ENCODE data around the gene KLK14. TPM values are rescaled to one million over a fixed set of nuclear protein-coding genes. Genes with fewer than 3 reads are reported as not detected.

Gene KLK14
- total RNA-seq, 1 donor from 2014 or later, result 0.23 TPM

- DNase-seq (ENCODE audit: low read depth), result no peak
- H3K4me3 ChIP-seq (ENCODE audit: insufficient read depth, low read depth, low read length), result no peak overlapping the region
- no peaks in the 10 kb centered on the region for H3K36me3 ChIP-seq (ENCODE audit: insufficient read depth, low read length)
- no peak for FAIRE-seq
- H3K4me1 ChIP-seq (ENCODE audit: insufficient read depth, low read length), result no peaks in the 10 kb centered on the region
- H3K9me3 ChIP-seq (ENCODE audit: insufficient read depth, low read depth, low read length), result no peaks in the 10 kb centered on the region
- no peaks in the 10 kb centered on the region for H3K27me3 ChIP-seq (ENCODE audit: insufficient read depth, low read length)
- no peak overlapping the region for H3K27ac ChIP-seq (ENCODE audit: low read depth, low read length)
- Mint-ChIP-seq H3K36me3 (ENCODE audit: low read depth, unreplicated experiment) (no peaks in the 10 kb centered on the region), H3K27ac (ENCODE audit: unreplicated experiment) (no peak overlapping the region), H3K9me3 (ENCODE audit: unreplicated experiment) (peaks cover 7% of the 10 kb centered on the region), H3K4me3 (ENCODE audit: unreplicated experiment) (no peak overlapping the region), H3K27me3 (ENCODE audit: low read depth, unreplicated experiment) (peaks cover 40% of the 10 kb centered on the region), H3K4me1 (ENCODE audit: low read depth, unreplicated experiment) (no peaks in the 10 kb centered on the region)
- no peak overlapping the region for H3K9ac ChIP-seq (ENCODE audit: low read length)
- TF ChIP-seq CTCF (IDR thresholded peaks at IDR 0.05; ENCODE audit: insufficient read depth, low read depth, low read length), result no peak
- no peak for TF ChIP-seq EZH2 (IDR thresholded peaks at IDR 0.05; ENCODE audit: insufficient read depth, low read length)
- no peaks in the 10 kb centered on the region for H4K20me1 ChIP-seq (ENCODE audit: insufficient read depth, low read length)
- H3K79me2 ChIP-seq (ENCODE audit: insufficient read depth, low read length), result no peaks in the 10 kb centered on the region
- no peak overlapping the region for H3K4me2 ChIP-seq (ENCODE audit: low read length)
- H2AFZ ChIP-seq (ENCODE audit: low read depth, low read length), result no peak overlapping the region
Observed at GRCh38 chr19:51031220-51031879, 51.3 kb downstream of the KLK14 start.

GRCh38 chr19:51030631-51031030 is 52.1 kb downstream of the KLK14 start:
- Histone ChIP-seq H4K20me1 (ENCODE audit: insufficient read depth, low read length) (no peaks in the 10 kb centered on the region), H3K4me2 (ENCODE audit: low read length) (no peak overlapping the region), H3K4me3 (ENCODE audit: insufficient read depth, low read depth, low read length) (no peak overlapping the region), H3K79me2 (ENCODE audit: insufficient read depth, low read length) (no peaks in the 10 kb centered on the region), H3K4me1 (ENCODE audit: insufficient read depth, low read length) (no peaks in the 10 kb centered on the region), H3K36me3 (ENCODE audit: insufficient read depth, low read length) (no peaks in the 10 kb centered on the region), H3K9ac (ENCODE audit: low read length) (no peak overlapping the region), H2AFZ (ENCODE audit: low read depth, low read length) (no peak overlapping the region), H3K9me3 (ENCODE audit: insufficient read depth, low read depth, low read length) (no peaks in the 10 kb centered on the region), H3K27ac (ENCODE audit: low read depth, low read length) (no peak overlapping the region), H3K27me3 (ENCODE audit: insufficient read depth, low read length) (no peaks in the 10 kb centered on the region)
- Mint-ChIP-seq H3K36me3 (ENCODE audit: low read depth, unreplicated experiment) (no peaks in the 10 kb centered on the region), H3K27ac (ENCODE audit: unreplicated experiment) (no peak overlapping the region), H3K4me3 (ENCODE audit: unreplicated experiment) (no peak overlapping the region), H3K9me3 (ENCODE audit: unreplicated experiment) (peaks cover 7% of the 10 kb centered on the region), H3K27me3 (ENCODE audit: low read depth, unreplicated experiment) (peaks cover 42% of the 10 kb centered on the region), H3K4me1 (ENCODE audit: low read depth, unreplicated experiment) (no peaks in the 10 kb centered on the region)
- DNase-seq (ENCODE audit: low read depth), result no peak
- no peak for TF ChIP-seq EZH2 (IDR thresholded peaks at IDR 0.05; ENCODE audit: insufficient read depth, low read length)
- TF ChIP-seq CTCF (IDR thresholded peaks at IDR 0.05; ENCODE audit: insufficient read depth, low read depth, low read length), result no peak
- no peak for FAIRE-seq

GRCh38 chr19:51029718-51030117 is 53.0 kb downstream of the KLK14 start:
- Histone ChIP-seq H3K9me3 (ENCODE audit: insufficient read depth, low read depth, low read length) (no peaks in the 10 kb centered on the region), H3K27ac (ENCODE audit: low read depth, low read length) (no peak overlapping the region), H3K79me2 (ENCODE audit: insufficient read depth, low read length) (no peaks in the 10 kb centered on the region), H4K20me1 (ENCODE audit: insufficient read depth, low read length) (no peaks in the 10 kb centered on the region), H3K27me3 (ENCODE audit: insufficient read depth, low read length) (no peaks in the 10 kb centered on the region), H3K36me3 (ENCODE audit: insufficient read depth, low read length) (no peaks in the 10 kb centered on the region), H3K9ac (ENCODE audit: low read length) (no peak overlapping the region), H2AFZ (ENCODE audit: low read depth, low read length) (no peak overlapping the region), H3K4me2 (ENCODE audit: low read length) (no peak overlapping the region), H3K4me3 (ENCODE audit: insufficient read depth, low read depth, low read length) (no peak overlapping the region), H3K4me1 (ENCODE audit: insufficient read depth, low read length) (no peaks in the 10 kb centered on the region)
- Mint-ChIP-seq H3K27ac (ENCODE audit: unreplicated experiment) (no peak overlapping the region), H3K27me3 (ENCODE audit: low read depth, unreplicated experiment) (peaks cover 44% of the 10 kb centered on the region), H3K36me3 (ENCODE audit: low read depth, unreplicated experiment) (no peaks in the 10 kb centered on the region), H3K9me3 (ENCODE audit: unreplicated experiment) (peaks cover 7% of the 10 kb centered on the region), H3K4me3 (ENCODE audit: unreplicated experiment) (no peak overlapping the region), H3K4me1 (ENCODE audit: low read depth, unreplicated experiment) (no peaks in the 10 kb centered on the region)
- DNase-seq (ENCODE audit: low read depth) (no peak), FAIRE-seq (no peak)
- TF ChIP-seq CTCF (IDR thresholded peaks at IDR 0.05; ENCODE audit: insufficient read depth, low read depth, low read length) (no peak), EZH2 (IDR thresholded peaks at IDR 0.05; ENCODE audit: insufficient read depth, low read length) (no peak)

Data from astrocyte (in vitro differentiated cells and primary cell).